Bronchial epithelial cell (primary cell): ENCODE data around the gene SNRNP70. TPM values are rescaled to one million over a fixed set of nuclear protein-coding genes. Genes with fewer than 3 reads are reported as not detected.

Experiments used
- DNase-seq: peaks from one replicate; pipeline ENCODE4 v3.0.0-alpha.2; 2010; ENCODE audit warnings: low read depth
- FAIRE-seq: peaks from 2 replicates; lab custom pipeline; 2011; peaks lifted over from hg19 to GRCh38; lab: Jason Lieb, UNC
- H3K27me3 ChIP-seq: 2 replicates; pipeline ENCODE4 v1.5.1; 2011; ENCODE audit warnings: low read length; ENCODE audit not compliant: control insufficient read depth, insufficient read depth
- H3K36me3 ChIP-seq: 2 replicates; pipeline ENCODE4 v1.5.1; 2011; ENCODE audit warnings: low read length; ENCODE audit not compliant: control insufficient read depth, insufficient read depth
- H3K4me3 ChIP-seq: 2 replicates; pipeline ENCODE4 v1.5.1; 2011; ENCODE audit warnings: mild to moderate bottlenecking, low read depth, low read length, control low read depth
- total RNA-seq: library from RNA; depleted of rRNA; stranded (reverse); fragments of >200 nt; gene quantifications from 2 replicates; pipeline ENCODE4 v1.2.1, GENCODE V29; 2014
- TF ChIP-seq, protein P1 (sequence below): IDR thresholded peaks from 2 replicates; pipeline ENCODE4 v1.5.1; 2011; ENCODE audit warnings: mild to moderate bottlenecking, moderate library complexity, low read length, control low read depth, inconsistent platforms; ENCODE audit not compliant: insufficient read depth, severe bottlenecking

SNRNP70 gene
- total RNA-seq, 1 donor from 2014 or later = 74.5 TPM

DNA sequence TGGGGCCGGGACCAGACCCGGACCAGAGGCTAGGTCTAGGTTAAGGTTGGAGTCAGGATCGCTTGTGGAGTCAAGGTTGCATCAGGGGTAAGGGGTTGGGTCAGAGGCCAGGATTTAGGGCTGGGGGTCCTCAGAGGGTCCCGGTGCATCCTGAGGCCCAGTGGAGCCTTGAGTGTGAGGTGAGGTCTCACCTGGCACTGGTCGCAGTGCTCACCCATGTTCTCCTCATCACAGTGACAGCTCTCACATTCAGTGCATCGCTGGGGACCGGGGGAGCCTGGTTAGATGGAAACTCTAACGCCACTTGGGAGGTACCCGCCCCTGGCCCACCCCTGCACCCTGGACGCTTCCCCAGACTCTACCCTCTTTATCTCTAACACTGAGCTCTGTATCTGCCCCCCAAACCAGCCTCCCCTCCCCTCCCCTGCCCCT is 66.9 kb downstream of the SNRNP70 start:
- TF ChIP-seq, protein P1, sequence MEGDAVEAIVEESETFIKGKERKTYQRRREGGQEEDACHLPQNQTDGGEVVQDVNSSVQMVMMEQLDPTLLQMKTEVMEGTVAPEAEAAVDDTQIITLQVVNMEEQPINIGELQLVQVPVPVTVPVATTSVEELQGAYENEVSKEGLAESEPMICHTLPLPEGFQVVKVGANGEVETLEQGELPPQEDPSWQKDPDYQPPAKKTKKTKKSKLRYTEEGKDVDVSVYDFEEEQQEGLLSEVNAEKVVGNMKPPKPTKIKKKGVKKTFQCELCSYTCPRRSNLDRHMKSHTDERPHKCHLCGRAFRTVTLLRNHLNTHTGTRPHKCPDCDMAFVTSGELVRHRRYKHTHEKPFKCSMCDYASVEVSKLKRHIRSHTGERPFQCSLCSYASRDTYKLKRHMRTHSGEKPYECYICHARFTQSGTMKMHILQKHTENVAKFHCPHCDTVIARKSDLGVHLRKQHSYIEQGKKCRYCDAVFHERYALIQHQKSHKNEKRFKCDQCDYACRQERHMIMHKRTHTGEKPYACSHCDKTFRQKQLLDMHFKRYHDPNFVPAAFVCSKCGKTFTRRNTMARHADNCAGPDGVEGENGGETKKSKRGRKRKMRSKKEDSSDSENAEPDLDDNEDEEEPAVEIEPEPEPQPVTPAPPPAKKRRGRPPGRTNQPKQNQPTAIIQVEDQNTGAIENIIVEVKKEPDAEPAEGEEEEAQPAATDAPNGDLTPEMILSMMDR = no peak

DNA sequence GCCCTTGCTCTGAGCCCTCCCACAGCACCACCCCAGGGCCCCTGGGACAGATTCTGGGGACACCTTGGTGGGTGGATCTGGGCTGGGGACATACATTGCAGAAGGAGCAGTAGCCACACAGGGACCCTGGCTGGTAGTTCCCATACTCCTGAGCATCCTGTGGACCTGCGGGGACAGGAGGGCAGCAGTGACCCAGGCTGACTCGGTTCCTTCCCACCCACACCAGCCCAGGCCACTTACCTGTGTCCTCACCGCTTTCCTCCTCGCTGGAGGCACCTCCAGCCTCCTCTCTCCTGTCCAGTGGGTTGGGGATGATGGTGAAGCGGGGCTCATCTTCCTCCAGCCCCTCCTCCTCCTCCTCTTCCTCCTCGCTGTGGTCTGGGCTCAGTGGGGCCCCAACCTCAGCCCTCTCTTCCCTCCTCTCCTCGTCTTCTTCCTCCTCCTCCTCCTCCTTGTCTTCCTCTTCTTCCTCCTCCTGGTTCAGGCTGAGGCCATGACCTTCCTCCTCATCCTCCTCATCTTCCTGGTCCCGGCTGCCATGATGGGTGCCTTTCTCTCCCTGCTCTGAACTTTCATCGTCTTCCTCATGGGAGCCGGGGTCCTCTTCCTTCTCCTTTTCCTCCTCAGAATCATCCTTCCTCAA is 68.0 kb downstream of the SNRNP70 start:
- FAIRE-seq (no peak), DNase-seq (no peak)
- Histone ChIP-seq H3K27me3 (no peaks in the 10 kb centered on the region), H3K4me3 (no peak overlapping the region), H3K36me3 (no peaks in the 10 kb centered on the region)
- TF ChIP-seq, protein P1 = no peak

More for the DNA sequence above, 66.9 kb downstream of the SNRNP70 start:
- Histone ChIP-seq H3K27me3 (no peaks in the 10 kb centered on the region), H3K36me3 (no peaks in the 10 kb centered on the region), H3K4me3 (no peak overlapping the region)
- FAIRE-seq (no peak), DNase-seq (no peak)

DNA sequence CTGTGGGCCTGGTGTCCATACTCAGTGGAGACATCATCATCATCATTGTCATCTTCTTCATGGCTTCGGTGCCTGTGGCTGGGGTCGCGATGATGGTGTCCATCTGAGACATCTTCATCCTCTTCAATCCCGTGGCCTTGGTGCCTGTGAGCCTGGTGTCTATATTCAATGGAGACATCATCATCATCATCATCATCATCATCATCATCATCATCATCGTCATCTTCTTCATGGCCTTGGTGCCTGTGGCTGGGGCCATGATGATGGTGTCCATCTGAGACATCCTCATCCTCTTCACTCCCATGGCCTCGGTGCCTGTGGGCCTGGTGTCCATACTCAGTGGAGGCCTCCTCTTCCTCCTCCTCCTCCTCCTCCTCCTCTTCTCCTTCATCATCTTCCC is 69.0 kb downstream of the SNRNP70 start:
- no peak for FAIRE-seq
- Histone ChIP-seq H3K27me3 (no peaks in the 10 kb centered on the region), H3K4me3 (no peak overlapping the region)

DNA sequence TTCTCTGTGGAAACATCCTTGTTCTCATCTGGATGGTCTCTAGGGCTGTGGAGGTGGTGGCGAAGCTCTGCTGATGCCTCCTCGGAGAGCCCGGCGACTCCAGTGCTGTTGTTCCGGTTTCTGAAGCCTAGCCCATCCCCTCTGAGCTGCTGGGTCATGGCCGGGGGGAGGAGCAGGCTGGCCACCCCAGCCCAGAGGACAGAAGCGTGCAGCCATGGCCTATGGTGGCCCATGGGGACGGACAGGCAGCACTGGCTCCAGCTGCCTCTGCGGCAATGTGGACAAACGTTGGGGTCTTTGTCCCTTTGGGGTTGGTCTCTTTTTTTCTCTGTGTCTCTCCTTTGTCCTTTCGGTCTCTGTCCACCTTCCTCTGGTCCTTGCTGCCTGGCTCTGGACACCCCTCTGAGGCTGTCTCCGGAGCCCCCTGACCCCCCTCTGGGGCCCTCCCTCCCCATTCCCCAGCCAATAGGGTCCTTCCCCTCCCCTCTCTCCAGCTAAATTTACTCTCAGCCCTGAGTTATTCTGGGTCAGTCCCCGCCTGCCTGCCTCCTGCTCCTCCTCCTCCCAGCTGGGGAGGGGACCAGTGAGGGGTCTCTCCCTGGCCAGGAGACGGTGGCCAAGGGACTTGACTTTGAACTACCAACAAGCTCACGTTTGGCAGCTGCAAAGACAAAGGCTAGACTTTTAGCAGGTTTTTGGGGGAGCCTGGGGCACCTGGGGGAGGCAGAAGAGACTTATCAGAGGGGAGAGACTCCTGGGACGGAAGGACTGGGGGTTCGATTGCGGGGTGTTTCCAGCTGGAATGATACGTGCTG is 70.0 kb downstream of the SNRNP70 start, which contains the start of gene HRC:
TSS of gene HRC (minus strand) at position 392 of the 815 bp plus-strand sequence. CDS start at position 233, 159 bp downstream.
- Histone ChIP-seq H3K36me3 (peaks cover 4% of the 10 kb centered on the region), H3K27me3 (no peaks in the 10 kb centered on the region), H3K4me3 (no peak within 1 kb of the TSS)
- no peak for FAIRE-seq
- TF ChIP-seq, protein P1 = no peak
- DNase-seq = no peak

More for the DNA sequence above, 69.0 kb downstream of the SNRNP70 start:
- H3K36me3 ChIP-seq = no peaks in the 10 kb centered on the region
- DNase-seq = no peak
- TF ChIP-seq, protein P1 = no peak

DNA sequence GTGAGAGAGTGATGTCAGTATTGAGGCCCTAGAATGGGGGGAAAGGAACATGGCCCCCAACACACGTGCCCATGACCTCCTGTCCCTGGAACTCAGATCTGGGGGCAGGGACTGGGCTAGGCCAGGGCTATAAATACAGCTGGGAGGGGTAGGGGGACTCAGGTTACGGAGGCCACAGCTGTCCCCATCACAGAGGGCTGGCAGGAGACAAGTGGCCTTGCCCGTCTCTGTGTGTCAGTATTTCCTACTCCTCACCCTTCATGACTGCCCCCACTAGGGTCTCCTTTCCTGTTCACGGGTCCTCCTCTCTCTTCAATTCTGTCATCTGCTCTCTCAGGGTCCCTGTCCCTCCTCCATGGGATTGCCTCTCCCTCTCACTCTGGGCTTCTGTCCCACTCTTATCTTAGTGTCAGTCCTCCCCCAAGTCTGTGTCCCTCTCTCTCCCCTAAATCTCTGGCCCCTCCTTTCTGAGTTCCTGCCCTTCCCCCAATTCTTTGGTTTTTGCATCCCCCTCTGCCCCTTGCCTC is 70.6 kb downstream of the SNRNP70 start:
- peaks cover 4% of the 10 kb centered on the region for H3K36me3 ChIP-seq
- H3K27me3 ChIP-seq = no peaks in the 10 kb centered on the region
- TF ChIP-seq, protein P1 = no peak
- FAIRE-seq = peak; percentile 58
- DNase-seq = no peak
- no peak overlapping the region for H3K4me3 ChIP-seq
